A549 (cell line): Measurements from ENCODE around the gene ABCB7.

Experiments
- BHLHE40 ChIP-seq: IDR thresholded peaks from 2 replicates; pipeline ENCODE4 v1.6.1; 2012; ENCODE audit warnings: low read depth, low read length, inconsistent platforms
- CTCF ChIP-seq: fragments of >200 bp; sonication (Bioruptor Twin); formaldehyde crosslinking; IDR thresholded peaks from 3 replicates; pipeline ENCODE4 v1.5.1; 2016
- EHMT2 ChIP-seq: fragments of 200-600 bp; sonication (generic); IDR thresholded peaks from 2 replicates; pipeline ENCODE4 v1.6.1; 2016; ENCODE audit warnings: antibody characterized with exemption, low read depth, mild to moderate bottlenecking, moderate library complexity
- ELK1 ChIP-seq: fragments of 150-350 bp; IDR thresholded peaks from 2 replicates; pipeline ENCODE4 v1.6.1; 2014; ENCODE audit warnings: low read depth, mild to moderate bottlenecking, low read length
- POLR2AphosphoS2 ChIP-seq: conservative IDR thresholded peaks from 2 replicates; pipeline ENCODE4 v1.6.1; 2012; ENCODE audit warnings: low read length, improper control_type of control experiment, inconsistent platforms
- USF2 ChIP-seq: fragments of 450-650 bp; IDR thresholded peaks from 2 replicates; pipeline ENCODE4 v1.6.1; 2014; ENCODE audit warnings: antibody characterized with exemption

GRCh38 chrX:75076429-75076828 is 79.7 kb downstream of the ABCB7 start:
- TF ChIP-seq EHMT2: no peak
- TF ChIP-seq USF2: no peak
- TF ChIP-seq CTCF: no peak
- no peak for TF ChIP-seq BHLHE40
- TF ChIP-seq POLR2AphosphoS2: no peak
- no peak for TF ChIP-seq ELK1
